HG03039 (cell line): ENCODE measurements around the gene TAF4.

Source experiments
- ATAC-seq: cut with Tn5 transposase; IDR thresholded peaks from one replicate; pipeline ENCODE4 v1.9.1; 2021; ENCODE audit warnings: mild to moderate bottlenecking, moderate library complexity; ENCODE audit not compliant: unreplicated experiment

The TAF4 gene

DNA sequence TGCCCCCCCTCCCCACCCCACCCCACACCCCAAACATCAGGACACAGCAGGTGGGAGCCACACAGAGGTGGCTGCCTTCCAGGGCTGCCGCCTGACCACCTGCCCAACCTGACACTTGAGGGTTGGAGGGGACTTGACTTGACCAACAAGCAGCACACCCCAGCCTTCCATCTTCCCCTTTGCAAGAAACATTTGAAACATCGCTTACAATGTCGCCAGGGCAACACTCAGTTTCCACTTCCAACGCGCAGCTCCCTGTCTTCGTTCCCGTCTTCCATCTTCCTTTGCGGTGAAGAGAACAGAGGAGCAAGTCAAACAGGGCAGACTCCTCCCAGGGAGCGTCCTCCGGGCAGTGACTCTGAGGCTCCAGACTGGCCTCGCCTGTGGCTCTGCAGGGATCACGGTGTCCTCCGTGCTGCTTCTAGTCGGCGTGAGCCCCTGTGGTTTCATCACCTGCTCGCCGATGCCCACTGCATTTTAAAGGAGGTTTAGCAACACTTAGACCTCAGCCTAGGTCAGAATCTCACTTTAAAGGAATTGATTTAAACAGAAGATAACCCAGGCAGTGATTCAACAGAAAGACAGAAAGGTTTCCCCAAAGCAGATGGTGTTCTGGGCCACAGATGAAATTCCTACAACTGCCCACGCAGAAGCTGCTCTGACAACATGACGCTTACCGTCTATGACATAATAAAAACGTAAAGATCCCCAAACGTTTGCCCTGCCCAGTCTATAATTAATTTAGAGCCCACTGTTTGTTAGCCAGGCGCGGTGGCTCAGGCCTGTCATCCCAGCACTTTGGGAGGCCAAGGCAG is 130.8 kb downstream of the TAF4 start:
- no peak for ATAC-seq

DNA sequence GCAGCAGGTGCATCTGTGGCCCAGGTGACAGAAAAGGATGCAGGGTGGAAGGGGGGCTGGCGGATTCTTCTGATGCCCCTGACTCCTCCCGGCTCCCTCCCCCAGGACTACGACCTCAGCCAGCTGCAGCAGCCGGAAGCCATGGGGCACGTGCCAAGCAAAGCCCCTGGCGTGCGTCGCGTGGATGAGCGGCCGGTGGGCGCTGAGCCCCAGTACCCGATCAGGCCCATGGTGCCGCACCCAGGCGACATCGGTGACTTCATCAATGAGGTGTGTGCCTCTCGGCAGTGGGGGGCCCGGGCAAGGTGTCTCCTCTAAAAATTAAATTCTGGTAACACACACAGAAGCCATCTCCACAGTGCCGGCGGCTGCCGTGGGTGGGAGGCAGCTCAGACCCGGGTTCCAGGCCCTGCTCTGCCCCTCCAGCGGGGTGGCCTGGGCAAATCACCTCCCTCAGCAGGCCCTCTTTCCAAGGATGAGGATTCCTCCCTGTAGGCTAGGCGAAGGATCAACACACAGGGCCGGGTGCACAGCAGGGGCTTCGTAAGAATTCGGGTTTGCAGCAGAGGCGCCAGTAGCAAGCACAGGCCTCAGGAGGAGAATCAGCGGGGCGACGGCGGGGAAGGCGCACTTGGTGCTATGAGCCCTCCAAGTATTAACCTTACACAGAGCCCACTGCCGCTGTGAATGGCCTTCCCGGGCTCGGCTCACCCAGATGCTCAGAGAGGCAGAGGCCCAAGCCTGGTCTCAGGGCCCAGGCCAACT is 131.5 kb downstream of the TAF4 start:
- ATAC-seq, result no peak

- no peak for ATAC-seq
These were observed 132.2 kb downstream of the TAF4 start for GRCh38 chr20:61933481-61933950.

- no peak for ATAC-seq
These were observed 132.8 kb downstream of the TAF4 start for GRCh38 chr20:61932711-61933480.

DNA sequence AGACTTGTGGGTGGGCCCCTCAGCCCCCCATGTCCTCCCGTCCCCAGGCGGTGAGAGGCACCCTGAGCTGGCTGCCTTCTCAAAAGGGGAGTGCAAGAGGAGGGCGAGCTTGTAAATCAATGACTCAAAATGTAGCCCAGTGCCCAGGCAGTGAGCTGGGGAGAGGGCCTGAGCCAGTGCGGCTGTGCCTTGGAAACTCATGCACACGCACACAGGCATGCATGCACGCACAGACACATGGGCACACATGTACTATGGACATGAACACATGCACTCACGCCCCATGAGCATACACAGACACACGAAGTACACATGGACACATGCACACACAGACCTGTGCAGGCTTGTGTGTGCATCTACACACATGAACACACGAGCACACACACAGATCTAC is 133.5 kb downstream of the TAF4 start:
- ATAC-seq, result no peak

DNA sequence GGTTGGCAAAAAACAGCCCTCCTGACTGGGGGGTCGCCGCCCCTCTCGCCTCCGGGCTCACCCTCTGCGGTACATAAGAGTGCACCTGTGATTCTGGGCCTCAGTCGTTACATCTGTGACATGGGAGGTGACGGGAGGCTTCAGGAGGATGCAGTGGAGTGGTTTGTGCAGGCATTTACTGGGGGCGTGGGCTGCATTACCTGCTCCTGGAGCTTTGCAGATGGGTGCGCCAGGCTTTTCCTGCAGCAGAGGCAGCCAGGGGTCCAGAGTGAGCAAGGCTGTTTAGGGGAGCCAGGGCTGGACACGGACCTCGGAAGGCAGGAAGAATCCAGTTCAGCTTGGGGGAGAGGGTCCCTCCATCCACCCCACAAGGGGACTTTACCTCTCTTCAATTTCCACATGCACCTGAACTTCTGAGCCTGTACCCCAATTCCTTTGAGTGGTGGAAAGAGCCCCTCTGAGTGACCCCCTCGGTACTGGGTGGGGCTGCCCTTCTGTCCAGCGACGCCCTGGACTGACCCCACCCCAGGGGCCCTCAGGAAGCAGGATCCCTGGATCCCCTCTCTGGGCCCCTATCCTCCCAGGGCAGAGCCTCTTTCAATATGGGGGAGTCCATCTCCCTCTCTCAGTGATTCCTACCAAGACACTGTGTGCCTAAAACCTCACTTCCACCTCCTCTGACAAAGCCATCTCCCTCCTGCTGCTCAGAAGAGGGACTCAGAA is 134.0 kb downstream of the TAF4 start:
- ATAC-seq, result no peak

- no peak for ATAC-seq
These were observed 134.8 kb downstream of the TAF4 start for GRCh38 chr20:61930776-61931475.

DNA sequence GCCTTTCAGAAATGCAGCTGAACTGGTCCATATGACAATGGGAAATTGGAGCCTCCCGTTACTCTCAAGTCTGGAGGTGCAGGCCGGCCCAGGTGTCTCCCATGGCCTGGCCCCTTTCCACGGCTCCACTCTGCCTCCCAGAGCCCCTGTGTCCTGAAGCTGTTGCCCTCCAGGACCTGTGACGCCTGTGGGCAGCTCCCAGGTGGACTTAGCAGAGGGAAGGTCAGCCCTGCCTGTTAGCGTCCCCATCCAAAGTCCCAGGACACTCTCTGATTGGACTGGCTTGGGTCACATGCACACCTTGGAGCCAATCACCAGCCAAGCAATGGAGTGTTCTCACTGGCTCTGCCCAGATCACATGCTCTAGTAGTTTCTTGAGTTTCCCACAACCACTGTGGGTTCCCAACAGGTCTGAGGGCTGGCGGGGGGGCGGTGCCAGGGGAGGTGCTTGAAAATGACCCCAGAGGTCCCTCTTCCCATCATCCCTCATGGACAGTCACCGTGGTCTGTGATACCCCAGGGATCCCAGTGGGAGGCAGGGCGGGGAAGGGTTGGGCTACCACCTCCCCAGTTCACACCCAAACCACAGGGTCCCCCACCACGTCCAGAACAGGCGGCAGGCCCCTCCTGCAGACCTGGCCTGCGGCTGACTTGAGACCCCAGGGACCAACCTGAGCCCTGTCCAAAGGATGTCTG is 135.6 kb downstream of the TAF4 start:
- ATAC-seq, result no peak

GRCh38 chr20:61929561-61929960 is 136.1 kb downstream of the TAF4 start:
- ATAC-seq, result no peak

DNA sequence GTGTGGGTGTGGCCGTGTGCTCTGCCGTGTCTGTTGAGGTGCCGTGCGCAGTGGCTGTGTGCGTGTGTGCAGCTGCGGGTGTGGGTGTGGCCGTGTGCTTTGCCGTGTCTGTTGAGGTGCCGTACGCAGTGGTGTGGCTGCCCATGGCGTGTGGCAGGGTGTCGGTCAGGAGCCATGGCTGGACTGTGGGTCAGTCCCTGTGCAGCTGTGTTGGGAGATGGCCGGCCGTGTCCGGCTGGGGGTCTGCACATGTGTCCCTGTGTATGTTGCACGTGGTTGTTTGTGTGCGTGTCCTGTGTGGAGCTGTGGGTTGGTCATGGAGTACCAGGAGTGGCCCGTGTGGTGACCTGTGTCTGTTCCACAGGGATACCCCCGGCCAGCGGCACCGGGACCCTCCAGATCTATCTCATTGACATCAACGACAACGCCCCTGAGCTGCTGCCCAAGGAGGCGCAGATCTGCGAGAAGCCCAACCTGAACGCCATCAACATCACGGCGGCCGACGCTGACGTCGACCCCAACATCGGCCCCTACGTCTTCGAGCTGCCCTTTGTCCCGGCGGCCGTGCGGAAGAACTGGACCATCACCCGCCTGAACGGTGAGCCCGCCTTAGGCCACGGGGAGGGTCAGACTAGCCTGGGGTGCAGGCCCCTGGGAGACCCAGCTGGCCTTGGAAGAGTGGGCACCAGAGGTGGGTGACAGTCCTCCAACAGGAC is 137.7 kb downstream of the TAF4 start:
- ATAC-seq, result no peak

- no peak for ATAC-seq
These were observed 138.4 kb downstream of the TAF4 start for GRCh38 chr20:61927193-61927825.

- no peak for ATAC-seq
These were observed 138.9 kb downstream of the TAF4 start for GRCh38 chr20:61926796-61927192.

DNA sequence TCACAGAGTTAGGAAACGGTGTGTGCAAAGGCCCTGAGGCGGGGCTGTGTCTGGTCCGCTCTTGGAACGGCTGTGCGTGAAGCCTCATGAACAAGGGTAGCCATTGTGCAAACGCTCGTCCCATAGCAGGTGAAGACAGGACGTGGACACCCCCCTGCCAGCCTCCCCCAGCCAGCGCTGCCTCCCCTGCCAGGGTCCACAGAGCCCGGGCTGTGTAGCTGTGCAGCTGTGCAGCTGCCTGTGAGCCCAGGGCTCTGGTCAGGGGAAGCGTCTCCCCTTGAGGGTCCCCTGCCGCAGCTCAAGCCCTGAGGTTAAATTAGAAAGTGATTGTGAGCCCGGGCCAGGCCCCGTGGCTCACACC is 139.4 kb downstream of the TAF4 start:
- ATAC-seq, result no peak

DNA sequence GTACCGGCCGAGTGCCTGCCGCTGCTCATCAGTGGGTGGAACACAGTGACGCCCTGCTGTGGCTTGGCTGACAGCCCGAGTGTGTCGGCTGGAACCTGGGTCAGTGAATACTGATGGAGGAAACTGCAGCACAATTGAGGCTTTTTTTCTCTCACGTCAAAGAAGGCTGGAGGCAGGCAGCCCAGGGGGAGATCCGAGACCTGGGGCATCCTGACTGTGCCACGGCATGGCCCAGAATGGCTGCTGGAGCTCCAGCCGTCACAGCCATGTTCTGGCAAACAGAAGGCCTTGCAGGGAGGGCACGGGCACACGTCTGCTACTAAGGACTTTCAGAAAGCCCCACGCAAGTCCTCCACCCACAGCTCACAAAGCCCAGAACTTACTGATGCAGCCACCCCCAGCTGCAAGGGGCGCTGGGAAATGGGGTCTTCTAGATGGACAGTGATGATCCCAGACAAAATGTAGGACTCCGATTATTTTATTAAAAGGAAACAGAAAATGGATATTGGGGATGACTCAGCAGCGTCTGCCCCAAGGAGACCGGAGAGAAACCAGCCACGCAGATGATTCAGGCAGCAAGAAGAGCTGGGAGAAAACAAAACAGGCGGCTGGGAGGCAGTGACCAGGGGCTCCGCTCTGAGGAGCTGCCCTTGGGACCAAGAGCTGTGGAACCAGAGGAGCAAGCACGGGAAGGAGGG is 140.0 kb downstream of the TAF4 start:
- no peak for ATAC-seq

DNA sequence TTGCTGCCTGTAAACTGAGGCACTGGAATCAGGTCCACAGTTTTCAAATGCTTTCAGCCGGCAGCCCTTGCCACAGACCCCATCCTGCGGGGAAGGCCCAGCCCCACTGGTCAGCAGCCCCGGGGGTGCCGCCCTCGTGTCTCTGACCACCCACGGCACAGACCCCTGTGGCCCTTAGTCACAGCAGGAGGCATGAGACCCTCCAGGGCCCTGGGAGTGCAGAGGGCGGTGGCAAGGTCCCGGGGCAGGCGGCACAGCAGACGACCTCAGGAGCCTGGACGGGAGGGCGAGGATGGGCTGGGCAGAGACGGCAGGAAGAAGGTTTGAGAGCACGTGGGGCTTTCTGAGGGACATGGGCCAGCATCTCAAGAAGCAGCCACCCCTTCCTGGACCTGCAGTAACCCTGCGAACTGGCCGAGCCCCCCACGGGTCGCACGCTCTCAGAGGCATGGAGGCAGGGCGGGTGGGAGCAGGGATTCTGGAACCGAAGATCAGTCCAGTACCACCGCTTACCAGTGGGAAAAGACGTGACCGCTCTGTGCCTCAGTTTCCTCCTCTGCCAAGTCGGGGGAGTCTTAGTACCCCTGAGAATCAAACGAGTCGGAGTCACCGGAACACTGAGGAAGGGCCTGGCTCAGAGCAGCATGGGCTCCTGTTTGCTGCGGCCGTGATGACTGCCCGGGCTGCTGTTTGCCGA is 140.7 kb downstream of the TAF4 start:
- no peak for ATAC-seq
